ENCODE measurements around the gene ANKRD26. TPM values are rescaled to one million over a fixed set of nuclear protein-coding genes. Genes with fewer than 3 reads are reported as not detected.

Gene ANKRD26
- total RNA-seq, 4 donors from 2014 or later: 4.0 to 12.5 (median 6.2) TPM

- WGBS: 93% methylated on average over 5 of the region's 6 CpGs
- Histone ChIP-seq H3K9me3 (no peaks in the 10 kb centered on the region), H3K36me3 (peaks cover 0 to 33% (median 11%) of the 10 kb centered on the region in 4 donors), H3K4me1 (no peaks in the 10 kb centered on the region), H3K27ac (replicated peaks in 1 of 4) (no peak overlapping the region), H3K27me3 (no peaks in the 10 kb centered on the region), H3K4me3 (no peak overlapping the region)
- no peak for DNase-seq (ENCODE audit: extremely low spot score)
- intact Hi-C loops (cut with DNase I): no loop called here
- TF ChIP-seq EP300 (IDR thresholded peaks at IDR 0.05) (no peak), POLR2A (IDR thresholded peaks at IDR 0.05; ENCODE audit: low read depth) (no peak), POLR2AphosphoS5 (IDR thresholded peaks at IDR 0.05) (no peak)
- TF ChIP-seq, protein P1, sequence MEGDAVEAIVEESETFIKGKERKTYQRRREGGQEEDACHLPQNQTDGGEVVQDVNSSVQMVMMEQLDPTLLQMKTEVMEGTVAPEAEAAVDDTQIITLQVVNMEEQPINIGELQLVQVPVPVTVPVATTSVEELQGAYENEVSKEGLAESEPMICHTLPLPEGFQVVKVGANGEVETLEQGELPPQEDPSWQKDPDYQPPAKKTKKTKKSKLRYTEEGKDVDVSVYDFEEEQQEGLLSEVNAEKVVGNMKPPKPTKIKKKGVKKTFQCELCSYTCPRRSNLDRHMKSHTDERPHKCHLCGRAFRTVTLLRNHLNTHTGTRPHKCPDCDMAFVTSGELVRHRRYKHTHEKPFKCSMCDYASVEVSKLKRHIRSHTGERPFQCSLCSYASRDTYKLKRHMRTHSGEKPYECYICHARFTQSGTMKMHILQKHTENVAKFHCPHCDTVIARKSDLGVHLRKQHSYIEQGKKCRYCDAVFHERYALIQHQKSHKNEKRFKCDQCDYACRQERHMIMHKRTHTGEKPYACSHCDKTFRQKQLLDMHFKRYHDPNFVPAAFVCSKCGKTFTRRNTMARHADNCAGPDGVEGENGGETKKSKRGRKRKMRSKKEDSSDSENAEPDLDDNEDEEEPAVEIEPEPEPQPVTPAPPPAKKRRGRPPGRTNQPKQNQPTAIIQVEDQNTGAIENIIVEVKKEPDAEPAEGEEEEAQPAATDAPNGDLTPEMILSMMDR (IDR thresholded peaks at IDR 0.05): no peak
These were observed 131.0 kb downstream of the ANKRD26 start for GRCh38 chr10:26969145-26969926.

DNA sequence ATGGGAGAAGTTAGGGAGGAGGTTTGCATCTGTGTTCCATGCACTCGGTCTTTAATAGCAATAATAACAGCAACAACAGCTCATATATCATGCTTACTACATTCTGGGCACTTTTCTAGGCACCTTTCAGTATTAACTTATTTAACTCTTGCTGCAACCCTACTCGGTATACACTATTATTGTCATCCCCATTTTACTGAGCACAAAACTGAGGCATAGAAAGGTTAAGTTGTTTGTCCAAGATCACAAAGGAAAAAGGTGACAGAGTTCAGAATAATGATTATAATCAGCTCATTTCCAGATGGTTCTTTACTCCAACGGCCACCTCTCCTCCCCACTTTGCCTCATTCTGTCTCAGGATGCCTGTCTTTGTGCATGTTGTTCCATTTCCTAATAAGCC, 137.5 kb downstream of the ANKRD26 start:
- Histone ChIP-seq H3K4me3 (no peak overlapping the region), H3K9me3 (no peaks in the 10 kb centered on the region), H3K4me1 (no peaks in the 10 kb centered on the region), H3K27me3 (no peaks in the 10 kb centered on the region), H3K36me3 (peaks cover 0 to 42% (median 12%) of the 10 kb centered on the region in 4 donors), H3K27ac (replicated peaks in 1 of 4) (no peak overlapping the region)
- TF ChIP-seq, protein P1 (IDR thresholded peaks at IDR 0.05): no peak
- TF ChIP-seq EP300 (IDR thresholded peaks at IDR 0.05): no peak
- no peak for TF ChIP-seq POLR2A (IDR thresholded peaks at IDR 0.05; ENCODE audit: low read depth)
- no peak for TF ChIP-seq POLR2AphosphoS5 (IDR thresholded peaks at IDR 0.05)
- intact Hi-C loops (cut with DNase I): no loop called here
- 85% methylated on average over 3 of the region's 3 CpGs for WGBS
- no peak for DNase-seq (ENCODE audit: extremely low spot score)

DNA sequence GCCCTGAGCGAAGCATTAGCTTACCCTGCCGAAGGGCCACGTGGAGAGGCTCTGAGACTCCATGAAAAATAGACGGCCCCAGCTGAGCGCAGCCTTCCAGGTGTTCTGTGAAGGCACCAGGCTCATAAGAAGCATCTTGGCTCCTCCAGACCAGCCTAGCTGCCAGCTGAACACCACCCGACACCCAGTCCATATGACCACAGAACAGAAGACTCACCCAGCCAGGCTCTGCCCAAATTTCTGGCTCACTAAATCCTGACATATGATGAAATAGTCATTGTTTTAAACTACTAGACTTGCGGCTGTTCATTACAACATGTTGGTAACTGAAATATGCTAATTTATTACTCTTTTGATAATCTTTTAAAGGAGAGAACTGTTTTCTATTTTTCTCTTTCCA, 140.0 kb downstream of the ANKRD26 start:
- intact Hi-C loops (cut with DNase I): no loop called here

DNA sequence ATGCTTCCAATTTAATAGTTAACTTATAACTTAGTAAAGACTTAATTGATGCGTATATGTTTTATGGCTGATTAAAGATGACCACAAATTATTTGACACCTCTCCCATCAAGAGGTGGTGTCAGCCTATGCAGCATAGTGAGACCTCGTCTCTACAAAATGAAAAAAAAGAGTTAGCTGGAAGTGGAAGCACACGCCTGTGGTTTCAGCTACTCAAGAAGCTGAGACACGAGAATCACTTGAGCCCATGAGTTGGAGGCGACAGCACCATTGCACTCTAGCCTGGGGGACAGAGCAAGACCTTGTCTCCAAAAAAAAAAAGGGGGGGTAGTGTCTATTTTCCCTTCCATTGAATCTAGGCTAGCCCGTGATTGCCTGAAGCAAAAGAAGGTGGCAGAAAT, 140.5 kb downstream of the ANKRD26 start:
- TF ChIP-seq EP300 (IDR thresholded peaks at IDR 0.05) (no peak), POLR2A (IDR thresholded peaks at IDR 0.05; ENCODE audit: low read depth) (no peak), POLR2AphosphoS5 (IDR thresholded peaks at IDR 0.05) (no peak)
- TF ChIP-seq, protein P1 (IDR thresholded peaks at IDR 0.05): no peak
- WGBS: 79% methylated on average over 6 of the region's 6 CpGs
- DNase-seq (ENCODE audit: extremely low spot score): no peak
- Histone ChIP-seq H3K4me3 (no peak overlapping the region), H3K9me3 (no peaks in the 10 kb centered on the region), H3K4me1 (no peaks in the 10 kb centered on the region), H3K36me3 (peaks cover 0 to 26% (median 7%) of the 10 kb centered on the region in 4 donors), H3K27ac (replicated peaks in 1 of 4) (no peak overlapping the region), H3K27me3 (no peaks in the 10 kb centered on the region)
- intact Hi-C loops (cut with DNase I): no loop called here

More for the DNA sequence above, 140.0 kb downstream of the ANKRD26 start:
- H3K36me3 ChIP-seq: peaks cover 0 to 26% (median 7%) of the 10 kb centered on the region in 4 donors
- H3K9me3 ChIP-seq: no peaks in the 10 kb centered on the region
- no peaks in the 10 kb centered on the region for H3K4me1 ChIP-seq
- H3K27ac ChIP-seq (replicated peaks in 1 of 4): no peak overlapping the region
- no peak overlapping the region for H3K4me3 ChIP-seq
- DNase-seq (ENCODE audit: extremely low spot score): no peak
- 86% methylated on average over 7 of the region's 7 CpGs for WGBS
- no peak for TF ChIP-seq POLR2AphosphoS5 (IDR thresholded peaks at IDR 0.05)
- TF ChIP-seq, protein P1 (IDR thresholded peaks at IDR 0.05): no peak
- no peak for TF ChIP-seq EP300 (IDR thresholded peaks at IDR 0.05)
- TF ChIP-seq POLR2A (IDR thresholded peaks at IDR 0.05; ENCODE audit: low read depth): no peak
- no peaks in the 10 kb centered on the region for H3K27me3 ChIP-seq

Small RNA genes within 50 kb of the gene (small RNA-seq; reads per million reads assigned to genes)
- 0 reads per million in 3 donors for gene RNU6-490P

Other genes starting within 250 kb of the ANKRD26 start
- gene ABI1, start 239.5 kb downstream of the ANKRD26 start, total RNA-seq: 10 to 100 TPM; 37.4 to 57.7 (median 43.5) TPM
- 10 to 100 TPM; 63.9 to 81.2 (median 66.0) TPM for gene YME1L1, start 53.9 kb upstream of the ANKRD26 start, total RNA-seq
- 1 to 10 TPM; 3.0 to 6.2 (median 4.1) TPM for gene MASTL, start 54.9 kb upstream of the ANKRD26 start, total RNA-seq
- 10 to 100 TPM; 12.5 to 17.4 (median 14.4) TPM for gene ACBD5, start 140.3 kb upstream of the ANKRD26 start, total RNA-seq

Data from esophagus muscularis mucosa (tissue), 4 donors.